Upper lobe of left lung (tissue), 4 donors: ENCODE data around the gene SCAF4.

Experiments
- EP300 ChIP-seq, 4 donors: sonication (generic); formaldehyde crosslinking; IDR thresholded peaks; one replicate each; pipeline ENCODE4 v1.5.1; 2017; ENCODE audit warnings: antibody characterized with exemption in 4 of 4, control low read depth in 2 of 4
- POLR2A ChIP-seq, 4 donors: fragments of 450-650 bp; IDR thresholded peaks; one replicate each; pipeline ENCODE4 v1.5.1; 2016 to 2017; ENCODE audit warnings: antibody characterized with exemption in 4 of 4, mild to moderate bottlenecking in 2 of 4
- TF ChIP-seq, protein P1 (sequence below), 6 experiments: fragments of 450-650 bp in 4 of 6; fragments of 200-600 bp in 2 of 6; sonication (generic) in 2 of 6; IDR thresholded peaks; one replicate each; pipeline ENCODE4 v1.5.1; 2016 to 2019; ENCODE audit warnings: antibody characterized with exemption in 6 of 6

DNA sequence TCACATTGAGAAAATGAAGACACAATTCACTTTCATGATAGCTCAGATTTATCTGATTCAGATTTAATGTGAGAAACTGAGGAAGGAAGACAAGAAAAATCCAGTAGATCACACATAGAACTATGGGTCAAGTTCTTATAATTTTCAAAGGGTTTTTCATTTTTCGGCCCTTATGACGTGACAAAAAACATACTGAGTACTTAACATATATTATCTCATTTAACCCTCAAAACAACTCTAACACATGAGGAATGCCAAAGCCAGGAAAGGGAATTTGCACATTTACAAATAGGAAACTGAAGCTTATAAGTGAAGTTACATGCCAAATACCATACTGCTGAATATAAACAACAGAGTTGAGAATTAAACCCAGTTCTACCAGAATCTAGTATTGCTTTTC lies 44.8 kb downstream of the SCAF4 start:
- TF ChIP-seq, protein P1, sequence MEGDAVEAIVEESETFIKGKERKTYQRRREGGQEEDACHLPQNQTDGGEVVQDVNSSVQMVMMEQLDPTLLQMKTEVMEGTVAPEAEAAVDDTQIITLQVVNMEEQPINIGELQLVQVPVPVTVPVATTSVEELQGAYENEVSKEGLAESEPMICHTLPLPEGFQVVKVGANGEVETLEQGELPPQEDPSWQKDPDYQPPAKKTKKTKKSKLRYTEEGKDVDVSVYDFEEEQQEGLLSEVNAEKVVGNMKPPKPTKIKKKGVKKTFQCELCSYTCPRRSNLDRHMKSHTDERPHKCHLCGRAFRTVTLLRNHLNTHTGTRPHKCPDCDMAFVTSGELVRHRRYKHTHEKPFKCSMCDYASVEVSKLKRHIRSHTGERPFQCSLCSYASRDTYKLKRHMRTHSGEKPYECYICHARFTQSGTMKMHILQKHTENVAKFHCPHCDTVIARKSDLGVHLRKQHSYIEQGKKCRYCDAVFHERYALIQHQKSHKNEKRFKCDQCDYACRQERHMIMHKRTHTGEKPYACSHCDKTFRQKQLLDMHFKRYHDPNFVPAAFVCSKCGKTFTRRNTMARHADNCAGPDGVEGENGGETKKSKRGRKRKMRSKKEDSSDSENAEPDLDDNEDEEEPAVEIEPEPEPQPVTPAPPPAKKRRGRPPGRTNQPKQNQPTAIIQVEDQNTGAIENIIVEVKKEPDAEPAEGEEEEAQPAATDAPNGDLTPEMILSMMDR (IDR thresholded peaks at IDR 0.05): no peak
- TF ChIP-seq EP300 (IDR thresholded peaks at IDR 0.05): no peak
- TF ChIP-seq POLR2A (IDR thresholded peaks at IDR 0.05): no peak
